CD4-positive, alpha-beta T cell treated with Interleukin-6 at 100 ng/mL for 8 hours (primary cell): ENCODE results near the gene MBLAC2.

Experiments
- DNase-seq: peaks from one replicate; pipeline ENCODE4 v3.0.0-alpha.2; 2020; ENCODE audit warnings: mixed read lengths, low spot score

The MBLAC2 gene

DNA sequence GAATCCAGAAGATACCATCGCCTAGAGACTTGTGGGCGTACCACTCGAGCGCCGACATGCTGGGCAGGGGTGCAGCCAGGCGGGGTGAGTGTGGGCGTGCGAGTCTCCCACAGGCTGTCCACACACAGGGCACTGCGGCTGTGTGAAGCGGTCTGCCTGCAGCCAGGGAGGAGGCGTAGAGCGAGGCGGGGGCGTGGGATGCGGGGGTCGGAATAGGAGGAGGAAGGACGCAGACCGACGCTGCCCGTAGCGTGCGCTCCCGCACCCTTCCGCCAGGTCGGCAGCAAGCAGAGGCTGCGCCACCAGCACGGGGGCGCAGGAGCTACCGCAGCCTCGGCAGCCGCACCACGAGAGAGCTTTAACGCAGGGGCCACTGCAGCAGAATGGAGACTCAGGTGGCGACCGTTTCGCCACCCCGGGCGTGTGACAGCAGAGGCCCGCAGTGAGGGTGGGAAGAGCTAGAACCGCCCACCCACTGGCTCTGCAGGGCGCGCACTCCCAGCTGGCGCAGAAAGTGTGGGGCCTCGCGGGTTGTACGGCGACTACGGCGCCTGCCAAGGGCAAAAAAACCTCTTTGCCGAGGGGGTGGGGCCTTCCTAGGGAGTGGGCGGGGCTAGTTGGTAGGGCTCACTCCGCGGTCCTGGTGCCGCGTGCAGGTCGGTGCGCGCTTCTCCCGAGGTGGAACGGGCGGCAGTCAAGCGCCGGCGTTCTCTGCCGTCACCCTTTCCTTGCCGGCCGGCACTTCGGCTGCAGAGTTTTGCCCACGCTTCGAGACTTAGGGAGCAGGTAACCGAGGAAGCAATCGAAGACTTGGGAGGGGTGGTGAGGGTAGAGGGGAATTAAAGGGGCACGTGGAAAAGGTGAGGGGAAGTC lies at the start of gene MBLAC2, which contains the start of gene POLR3G:
MBLAC2 (minus strand) TSS at position 537 of the 873 bp plus-strand sequence; CDS start at position 58, 479 bp downstream.
POLR3G (plus strand) TSS at position 630 of the 873 bp plus-strand sequence. CDS start 10,704 bp downstream, outside the sequence.
- DNase-seq, result peak; percentile 93

DNA sequence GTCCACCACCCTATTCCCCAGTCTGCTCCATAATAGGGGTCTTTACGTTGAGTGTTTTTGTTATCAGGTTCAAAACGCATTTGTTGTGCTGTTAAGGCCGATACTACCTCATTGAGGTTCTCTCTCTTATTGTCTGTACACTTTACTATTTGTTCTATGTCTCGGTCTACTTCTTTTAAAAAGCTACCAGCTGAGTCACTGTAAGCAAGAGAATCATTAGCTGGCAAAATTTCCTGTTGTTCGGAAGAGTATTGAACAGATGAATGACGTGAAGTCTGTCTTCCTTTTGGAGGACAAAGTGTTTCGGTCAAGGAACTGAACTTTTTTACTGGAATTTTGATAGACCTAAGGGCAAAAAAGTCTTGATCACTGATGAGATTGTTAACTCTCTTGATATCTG lies 44.5 kb upstream of the MBLAC2 start:
- DNase-seq, result no peak

DNA sequence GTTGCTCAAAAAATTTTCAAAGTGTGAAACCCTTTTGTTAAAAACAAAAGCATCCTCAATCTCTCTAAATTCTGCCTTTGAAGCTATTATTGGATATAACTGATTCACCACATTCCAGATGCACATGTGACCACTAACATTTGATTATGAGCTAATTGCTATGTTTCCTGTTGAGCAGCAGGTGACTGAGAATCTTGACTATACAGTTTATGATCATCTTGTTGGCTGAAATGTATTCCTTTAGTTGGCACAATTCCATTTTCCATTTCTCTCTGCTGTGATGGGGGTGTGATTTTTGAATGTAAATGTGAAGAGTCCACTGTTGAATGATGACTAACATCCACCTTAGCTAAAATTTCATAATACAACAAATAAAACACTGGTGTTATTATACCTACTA lies 44.1 kb upstream of the MBLAC2 start:
- DNase-seq, result no peak

DNA sequence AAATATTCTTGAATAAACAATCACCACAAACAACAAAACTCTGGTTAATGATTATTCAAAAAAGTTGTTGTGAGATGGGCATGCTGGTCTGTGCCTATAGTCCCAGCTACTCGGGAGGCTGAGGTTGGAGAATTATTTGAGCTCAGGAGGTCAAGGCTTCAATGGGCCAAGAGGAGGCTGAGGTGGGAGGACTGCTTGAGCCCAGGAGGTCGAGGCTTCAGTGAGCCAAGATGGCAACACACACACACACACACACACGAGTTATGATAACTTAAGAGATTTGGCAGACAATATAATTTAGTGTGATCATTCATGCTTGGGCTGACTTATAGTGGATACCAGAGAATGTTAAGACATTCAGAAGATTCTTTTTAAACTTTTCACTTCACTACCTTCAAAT lies 39.9 kb upstream of the MBLAC2 start:
- no peak for DNase-seq

GRCh38 chr5:90510438-90510837 lies 35.9 kb upstream of the MBLAC2 start:
- no peak for DNase-seq

DNA sequence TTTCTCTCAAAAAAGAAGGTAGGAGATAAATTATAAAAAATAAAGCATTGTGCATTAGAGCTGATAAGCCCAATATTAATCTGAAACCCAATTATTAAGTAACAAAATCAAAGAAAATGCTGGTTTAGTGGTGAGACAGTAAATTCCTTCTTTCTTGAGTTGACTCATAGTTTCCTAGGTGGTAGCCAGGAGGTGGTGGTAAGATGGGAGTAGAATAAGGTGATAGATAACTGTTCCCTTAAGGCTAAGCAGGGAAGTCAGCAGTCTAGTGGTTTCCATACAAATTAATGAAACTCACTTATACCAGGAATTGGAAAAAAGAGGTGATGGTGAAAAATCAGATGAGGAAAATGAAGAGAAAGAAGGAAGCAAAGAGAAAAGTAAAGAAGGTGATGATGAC lies 31.6 kb upstream of the MBLAC2 start:
- no peak for DNase-seq

- no peak for DNase-seq
These were observed 30.2 kb upstream of the MBLAC2 start for GRCh38 chr5:90504743-90505142.

DNA sequence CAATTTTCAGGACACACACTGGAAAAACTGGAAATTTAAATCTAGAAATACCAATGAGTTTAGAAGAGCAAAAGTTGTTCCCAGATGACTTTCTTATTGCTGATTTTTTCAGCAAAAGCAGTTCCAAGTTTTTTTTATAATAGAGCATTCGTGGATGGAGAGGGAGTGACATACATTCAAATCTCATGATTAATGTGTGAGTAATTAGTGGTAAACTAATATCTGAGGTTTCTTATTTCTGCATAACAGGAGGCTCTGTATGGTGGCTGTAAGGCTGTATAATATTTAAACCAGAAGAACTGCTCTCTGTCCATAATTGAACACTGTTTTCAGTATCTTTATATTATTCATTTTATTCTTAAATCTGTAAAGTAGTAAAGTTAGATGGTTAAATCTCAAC lies 29.0 kb upstream of the MBLAC2 start:
- no peak for DNase-seq

DNA sequence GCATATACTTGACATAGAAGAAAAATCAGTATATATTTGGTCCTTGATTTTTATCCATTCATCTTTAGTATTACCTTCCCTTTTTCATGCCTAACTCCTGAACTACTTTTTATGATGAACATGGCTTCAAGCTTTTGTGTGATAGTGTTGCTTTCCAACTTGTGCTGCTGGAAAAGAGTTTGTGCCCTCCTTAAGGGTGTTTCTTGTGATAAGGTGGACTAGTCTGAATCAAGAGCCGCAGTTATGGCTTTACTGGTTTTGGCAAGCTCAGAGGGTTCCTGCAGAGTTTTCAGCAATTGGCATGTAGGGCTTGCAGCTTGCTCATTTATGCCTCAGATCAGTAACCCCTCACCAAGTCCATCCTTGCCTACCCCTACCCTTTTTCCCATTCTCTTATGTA lies 20.6 kb upstream of the MBLAC2 start:
- no peak for DNase-seq

DNA sequence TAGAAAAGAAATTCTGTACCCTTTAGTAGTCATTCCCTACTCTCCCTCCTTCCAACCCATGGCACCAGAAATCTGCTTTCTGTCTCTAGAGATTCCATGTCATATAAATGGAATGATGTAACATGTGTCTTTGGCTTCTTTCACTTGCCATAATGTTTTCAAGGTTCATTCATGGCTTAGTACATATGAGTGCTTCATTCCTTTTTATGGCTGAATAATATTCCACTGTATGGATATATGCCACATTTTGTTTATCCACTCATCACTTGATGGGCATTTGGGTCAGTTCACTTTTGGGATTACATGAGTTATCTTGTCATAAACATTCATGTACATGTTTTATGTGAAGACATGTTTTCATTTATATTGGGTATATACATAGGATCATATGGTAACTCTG lies 19.5 kb upstream of the MBLAC2 start:
- DNase-seq, result no peak

DNA sequence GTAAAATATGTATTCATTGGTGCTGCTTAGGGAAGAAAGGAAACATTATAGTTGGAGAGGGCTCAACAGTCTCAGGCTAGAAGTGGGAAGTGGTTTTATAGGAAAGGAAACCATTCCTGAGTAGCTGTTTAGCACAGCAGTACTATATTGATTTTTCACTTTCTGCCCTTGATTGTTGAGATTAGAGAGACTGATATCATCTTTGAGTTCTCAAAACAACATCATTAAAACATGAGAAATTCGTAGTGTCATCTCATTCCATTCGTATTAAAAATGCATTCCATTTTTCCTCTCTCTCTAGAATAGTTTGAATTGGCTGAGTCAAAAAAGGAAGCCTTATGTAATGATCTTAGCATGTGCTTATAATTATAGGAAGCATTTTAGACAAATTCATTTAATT lies 14.2 kb upstream of the MBLAC2 start:
- DNase-seq, result no peak

DNA sequence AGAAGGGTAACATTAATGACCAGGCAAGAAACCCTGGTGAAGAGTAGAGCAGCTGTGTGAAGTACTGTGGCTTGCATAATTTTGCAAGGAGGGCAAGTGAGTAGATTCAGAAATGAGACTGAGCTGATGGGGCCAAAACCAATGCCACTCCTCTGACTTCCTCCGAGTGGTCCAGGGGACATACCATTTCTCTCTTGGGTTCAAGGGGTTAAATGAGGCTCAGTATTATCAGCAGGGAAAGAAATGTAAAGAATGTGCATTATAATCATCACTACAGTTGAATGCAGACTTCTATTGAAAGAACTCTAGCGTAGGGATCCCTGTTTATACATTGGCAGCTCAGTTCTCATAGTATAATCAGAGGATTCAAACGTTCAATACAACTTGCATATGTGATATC lies 10.0 kb upstream of the MBLAC2 start:
- no peak for DNase-seq

GRCh38 chr5:90483206-90483605 lies 8.6 kb upstream of the MBLAC2 start:
- no peak for DNase-seq

DNA sequence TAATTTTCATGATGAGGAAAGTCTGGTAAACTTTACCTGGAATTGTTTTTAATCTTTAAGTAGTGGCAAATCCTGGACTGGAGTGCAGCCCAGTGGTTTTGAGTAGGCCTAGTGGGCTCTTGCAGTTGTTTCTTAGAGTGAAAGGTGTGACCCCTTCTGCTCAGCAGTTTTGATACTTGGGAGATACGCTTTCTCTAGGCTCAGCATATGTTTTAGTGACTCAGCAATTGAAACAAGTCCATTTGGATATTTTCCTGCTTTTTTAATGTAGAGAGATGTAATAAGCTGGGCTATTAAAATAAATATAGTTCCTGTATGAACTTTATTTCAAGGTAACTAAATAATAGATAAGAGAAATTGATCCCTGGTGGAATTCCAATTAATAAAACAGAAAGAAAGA lies 6.1 kb upstream of the MBLAC2 start:
- DNase-seq, result no peak

- no peak for DNase-seq
These were observed 5.2 kb upstream of the MBLAC2 start for GRCh38 chr5:90479611-90480385.

DNA sequence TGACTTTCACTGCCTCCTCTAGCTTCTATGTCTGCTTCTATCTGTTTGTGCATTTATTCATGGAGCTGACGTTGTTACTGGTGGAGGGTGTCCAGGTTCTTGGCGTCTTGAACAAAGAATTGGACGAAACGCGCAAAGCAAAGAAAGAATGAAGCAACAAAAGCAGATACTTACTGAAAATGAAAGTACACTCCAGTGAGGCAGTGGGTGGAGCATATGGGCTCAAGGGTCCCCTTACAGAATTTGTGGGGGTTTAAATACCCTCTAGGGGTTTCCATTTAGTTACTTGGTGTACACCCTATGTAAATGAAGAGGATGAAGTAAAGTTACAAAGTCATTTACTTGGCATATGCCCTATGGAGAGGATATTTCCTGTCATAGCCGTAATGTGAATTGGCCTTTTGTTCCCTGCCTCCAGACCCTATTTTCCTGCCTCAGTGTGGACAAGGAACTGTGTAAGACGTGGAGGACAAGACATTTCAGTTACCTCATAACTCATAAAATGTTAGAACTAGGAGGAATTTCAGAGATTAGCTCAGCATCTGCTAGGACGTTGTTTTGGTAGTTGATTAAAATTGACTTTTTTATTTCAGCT lies 3.1 kb upstream of the MBLAC2 start:
- DNase-seq, result no peak

DNA sequence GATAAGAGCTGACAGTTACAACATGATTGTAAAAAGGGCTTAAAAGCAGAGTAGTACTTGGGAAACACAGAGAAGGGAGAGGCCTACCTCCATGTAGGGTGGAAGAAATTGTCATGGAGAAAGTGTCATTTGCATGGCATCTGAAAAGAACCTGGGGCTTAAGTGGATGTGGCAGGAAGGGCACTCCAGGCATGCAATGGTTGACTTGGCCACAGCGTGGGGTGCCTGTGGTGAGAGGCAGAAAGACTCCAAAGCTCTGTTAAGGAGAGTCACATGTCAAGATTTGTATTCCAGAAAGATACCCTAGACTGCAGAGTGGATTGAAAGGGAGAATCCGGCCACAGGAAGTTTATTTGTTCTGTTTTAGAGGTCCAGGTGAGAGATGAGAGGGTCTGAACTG lies 2.5 kb upstream of the MBLAC2 start:
- no peak for DNase-seq

DNA sequence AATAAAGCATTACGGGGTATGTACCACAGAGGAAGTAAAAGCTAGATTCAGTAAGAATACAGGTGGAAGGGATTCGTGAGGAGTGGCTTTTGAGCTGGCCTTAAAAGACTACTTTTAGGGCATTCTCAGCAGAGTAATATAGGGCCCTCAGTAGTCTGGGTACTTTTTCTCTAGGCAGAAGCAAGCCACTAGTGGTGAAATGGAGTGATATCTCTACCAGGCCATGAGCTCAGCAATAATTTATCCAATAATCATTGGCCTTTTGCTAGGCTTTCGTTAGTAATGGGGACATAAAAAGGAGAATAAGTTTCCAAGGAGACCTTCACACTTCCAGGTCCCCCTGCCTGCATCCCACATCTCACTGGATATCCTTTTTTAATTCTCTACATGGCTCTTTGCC lies 1.8 kb upstream of the MBLAC2 start:
- no peak for DNase-seq

DNA sequence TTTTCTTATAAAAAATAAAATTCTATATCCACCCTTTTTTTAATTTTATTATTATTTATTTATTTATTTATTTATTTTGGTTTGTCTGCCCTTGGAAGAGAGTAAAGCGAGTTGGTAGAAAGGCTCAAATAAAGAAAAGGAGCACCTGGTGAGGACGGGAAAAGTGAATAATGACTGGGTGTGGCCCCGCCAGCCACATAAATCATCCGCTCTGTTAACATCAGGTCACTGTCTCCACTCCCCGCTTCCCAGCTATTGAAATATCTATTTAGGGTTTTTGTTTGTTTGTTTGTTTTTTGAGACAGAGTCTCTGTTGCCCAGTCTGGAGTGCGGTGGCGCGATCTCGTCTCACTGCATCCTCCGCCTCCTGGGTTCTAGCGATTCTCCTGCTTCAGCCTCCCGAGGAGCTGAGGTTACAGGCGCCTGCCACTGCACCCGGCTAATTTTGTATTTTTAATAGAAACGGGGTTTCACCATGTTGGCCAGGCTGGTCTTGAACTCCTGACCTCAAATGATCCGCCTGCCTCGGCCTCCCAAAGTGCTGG lies 937 bp upstream of the MBLAC2 start:
- no peak for DNase-seq

GRCh38 chr5:90473396-90474234 lies 956 bp downstream of the MBLAC2 start:
- peak; percentile 4 for DNase-seq

- no peak for DNase-seq
These were observed 1.7 kb downstream of the MBLAC2 start for GRCh38 chr5:90472783-90473395.
